CD4-positive, alpha-beta T cell treated with Interleukin-15 for 4 hours (primary cell): ENCODE data around the gene TSPAN10.

Source experiments
- DNase-seq: peaks from one replicate; pipeline ENCODE4 v3.0.0-alpha.2; 2020; ENCODE audit warnings: low spot score

TSPAN10 gene

DNA sequence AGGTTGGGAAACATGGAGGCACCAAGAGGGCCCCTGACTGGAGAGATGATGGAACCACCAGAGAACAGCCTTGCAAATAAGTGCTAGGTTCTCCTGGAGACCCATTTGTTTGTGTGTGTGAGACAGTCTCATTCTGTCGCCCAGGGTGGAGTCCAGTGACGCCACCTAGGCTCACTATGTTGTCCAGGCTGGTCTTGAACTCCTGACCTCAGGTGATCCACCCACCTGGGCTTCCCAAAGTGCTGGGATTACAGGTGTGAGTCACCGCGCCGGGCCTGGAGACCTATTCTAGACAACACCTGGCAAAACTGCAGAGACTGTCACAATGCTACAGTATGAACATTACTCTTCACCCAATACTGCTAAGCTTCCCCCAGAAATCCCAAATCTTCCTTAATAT lies 1.6 kb upstream of the TSPAN10 start:
- no peak for DNase-seq

DNA sequence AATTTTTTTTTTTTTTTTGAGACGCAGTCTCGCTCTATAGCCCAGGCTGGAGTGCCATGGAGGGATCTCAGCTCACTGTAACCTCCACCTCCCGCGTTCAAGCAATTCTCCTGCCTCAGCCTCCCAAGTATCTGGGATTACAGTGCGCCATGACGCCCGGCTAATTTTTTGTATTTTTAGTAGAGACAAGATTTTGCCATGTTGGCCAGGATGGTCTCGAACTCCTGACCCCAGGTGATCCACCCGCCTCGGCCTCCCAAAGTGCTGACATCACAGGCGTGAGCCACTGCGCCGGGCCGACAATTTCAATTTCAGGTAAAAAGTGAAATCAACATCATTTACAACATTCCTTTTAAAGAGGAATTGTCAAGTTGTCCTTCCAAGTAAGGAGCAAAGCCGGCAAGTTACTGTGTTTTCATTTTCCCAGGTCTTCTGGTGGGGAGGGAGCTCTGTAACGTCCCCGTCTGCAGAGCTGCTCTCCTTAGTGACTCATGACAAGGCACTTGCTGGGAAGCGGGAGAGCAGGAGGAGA lies 957 bp upstream of the TSPAN10 start:
- no peak for DNase-seq

DNA sequence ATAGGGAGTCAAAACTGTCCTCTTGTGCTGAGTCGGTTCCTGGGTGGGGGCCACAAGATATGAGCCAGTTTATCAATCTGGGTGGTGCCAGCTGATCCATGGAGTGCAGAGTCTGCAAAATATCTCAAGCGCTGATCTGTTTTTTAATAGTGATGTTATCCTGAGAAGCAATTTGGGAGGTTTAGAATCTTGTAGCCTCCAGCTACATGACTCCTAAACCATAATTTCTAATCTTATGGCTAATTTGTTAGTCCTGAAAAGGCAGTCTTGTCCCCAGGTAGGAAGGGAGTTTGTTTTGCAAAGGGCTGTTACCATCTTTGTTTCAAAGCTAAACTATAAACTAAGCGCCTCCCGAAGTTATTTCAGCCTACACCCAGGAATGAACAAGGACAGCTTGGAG lies 1.7 kb downstream of the TSPAN10 start:
- no peak for DNase-seq

DNA sequence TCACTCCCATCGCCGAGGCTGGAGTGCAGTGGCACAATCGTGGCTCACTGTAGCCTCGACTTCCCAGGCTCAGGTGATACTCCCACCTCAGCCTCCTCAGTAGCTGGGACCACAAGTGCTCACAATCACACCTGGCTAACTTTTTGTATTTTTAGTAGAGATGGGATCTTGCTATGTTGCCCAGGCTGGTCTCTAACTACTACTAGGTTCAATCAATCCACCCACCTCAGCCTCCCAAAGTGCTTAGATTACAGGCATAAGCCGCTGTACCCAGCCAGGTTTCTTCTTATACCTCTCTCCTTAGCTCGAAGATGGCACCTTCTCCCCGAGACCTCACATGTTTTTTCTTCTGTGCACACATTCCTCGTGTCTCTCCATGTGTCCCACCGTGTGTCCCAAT lies 3.0 kb downstream of the TSPAN10 start:
- no peak for DNase-seq

DNA sequence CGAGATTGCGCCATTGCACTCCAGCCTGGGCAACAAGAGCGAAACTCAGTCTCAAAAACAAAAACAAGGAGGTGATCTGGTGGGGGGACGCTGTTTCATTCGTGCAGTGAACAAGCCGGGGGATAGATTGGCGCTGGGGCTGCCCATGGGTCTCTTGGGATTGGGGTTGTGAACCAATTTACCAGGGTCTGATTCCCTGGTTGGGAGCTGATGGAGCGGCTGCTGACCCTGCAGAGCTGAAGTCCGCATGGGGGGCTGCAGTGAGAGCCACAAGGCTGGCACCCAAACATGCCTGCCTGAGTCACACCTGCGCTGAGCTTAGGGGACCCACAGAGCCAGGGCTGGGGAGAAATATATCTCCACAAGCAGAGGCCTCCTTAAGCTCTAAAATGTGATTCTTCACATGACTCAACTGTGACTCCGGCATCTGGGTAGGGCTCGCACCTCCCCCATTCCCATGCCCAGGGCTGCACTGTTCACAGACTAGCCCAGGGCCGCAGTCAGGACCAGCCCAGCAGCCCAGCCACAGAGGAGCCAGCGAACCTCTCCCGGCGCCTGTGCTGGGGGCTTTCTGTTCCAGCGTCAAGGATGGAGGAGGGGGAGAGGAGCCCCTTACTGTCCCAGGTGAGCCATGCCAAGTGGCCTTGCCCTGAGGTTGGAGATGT lies 5.0 kb downstream of the TSPAN10 start:
- DNase-seq: no peak

DNA sequence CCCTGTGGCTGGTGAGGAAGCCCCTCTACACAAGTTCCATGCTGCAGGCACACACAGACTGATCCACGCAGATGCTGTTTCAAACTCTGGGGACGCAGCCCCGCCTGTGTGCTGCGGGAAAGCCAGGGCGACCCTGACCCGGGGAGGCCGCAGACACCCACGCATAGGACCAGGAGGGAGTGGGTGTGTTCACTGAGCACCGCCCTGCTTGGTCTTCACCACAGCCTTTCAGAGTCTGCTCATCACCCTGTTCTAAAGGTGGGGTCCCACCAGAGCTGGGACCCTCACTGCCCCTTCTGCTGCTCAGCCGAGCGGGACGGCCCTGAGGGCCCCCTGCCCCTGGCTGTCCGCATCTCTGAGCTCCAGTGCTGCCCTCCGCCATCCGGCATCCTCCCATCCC lies 7.5 kb downstream of the TSPAN10 start:
- no peak for DNase-seq

DNA sequence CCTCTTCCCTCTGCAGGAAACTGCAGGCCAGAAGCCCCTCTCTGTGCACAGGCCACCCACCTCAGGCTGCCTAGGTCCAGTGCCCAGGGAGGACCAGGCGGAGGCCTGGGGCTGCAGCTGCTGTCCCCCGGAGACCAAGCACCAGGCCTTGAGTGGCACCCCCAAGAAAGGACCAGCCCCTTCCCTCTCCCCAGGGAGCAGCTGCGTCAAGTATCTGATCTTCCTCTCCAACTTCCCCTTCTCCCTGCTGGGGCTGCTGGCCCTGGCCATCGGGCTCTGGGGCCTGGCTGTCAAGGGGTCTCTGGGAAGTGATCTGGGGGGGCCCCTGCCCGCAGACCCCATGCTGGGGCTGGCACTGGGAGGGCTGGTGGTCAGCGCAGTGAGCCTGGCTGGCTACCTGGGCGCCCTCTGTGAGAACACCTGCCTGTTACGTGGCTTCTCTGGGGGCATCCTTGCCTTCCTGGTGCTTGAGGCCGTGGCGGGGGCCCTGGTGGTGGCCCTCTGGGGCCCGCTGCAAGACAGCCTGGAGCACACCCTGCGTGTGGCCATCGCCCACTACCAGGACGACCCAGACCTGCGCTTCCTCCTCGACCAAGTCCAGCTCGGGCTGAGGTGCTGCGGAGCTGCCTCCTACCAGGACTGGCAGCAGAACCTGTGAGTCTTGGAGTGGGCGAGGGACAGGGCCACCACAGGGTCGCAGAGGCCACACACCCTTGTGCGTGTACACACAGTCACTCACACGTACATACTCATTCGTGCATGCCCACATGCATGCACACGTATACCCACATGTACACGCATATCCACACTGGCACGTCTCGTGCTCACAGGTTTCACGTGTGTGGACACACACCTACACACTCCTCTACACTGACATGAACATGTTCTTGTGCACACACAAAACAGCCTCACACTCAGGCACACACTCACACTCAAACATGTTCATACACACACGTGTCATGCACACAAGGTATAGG lies 8.3 kb downstream of the TSPAN10 start:
- DNase-seq: no peak

DNA sequence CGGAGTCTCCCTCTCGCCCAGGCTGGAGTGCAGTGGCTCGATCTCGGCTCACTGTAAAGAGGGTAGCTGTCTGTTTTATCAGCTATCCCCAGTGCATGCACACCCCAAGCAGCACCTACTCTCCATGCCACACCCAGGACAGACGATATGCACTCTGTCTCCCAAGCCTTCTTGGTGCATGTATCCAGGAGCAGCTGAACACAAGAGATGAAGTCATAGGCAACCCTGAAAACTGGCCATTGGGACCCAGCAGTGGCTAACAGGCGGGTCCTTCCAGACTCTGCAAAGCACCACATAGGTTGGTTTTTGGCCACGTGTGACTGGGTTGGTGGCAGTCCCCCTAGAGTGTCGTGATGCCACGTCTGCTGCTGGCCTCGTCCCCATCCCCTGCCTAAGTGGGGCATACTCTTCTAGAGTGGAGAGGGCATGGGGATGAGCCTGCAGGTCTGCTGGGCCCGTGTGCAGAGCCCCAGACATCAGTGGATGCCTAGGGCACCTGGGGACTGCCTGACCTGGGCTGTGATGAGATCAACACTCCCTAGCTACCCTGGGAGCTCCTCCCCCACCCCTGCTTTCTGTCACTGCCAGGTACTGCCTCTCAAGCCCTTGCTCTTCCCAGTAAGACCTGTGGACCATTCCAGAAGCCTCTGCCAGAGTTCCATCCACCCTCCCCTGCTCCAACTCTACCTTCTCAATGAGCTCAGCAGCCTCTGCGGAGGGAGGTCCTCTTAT lies 10.0 kb downstream of the TSPAN10 start:
- DNase-seq: no peak

DNA sequence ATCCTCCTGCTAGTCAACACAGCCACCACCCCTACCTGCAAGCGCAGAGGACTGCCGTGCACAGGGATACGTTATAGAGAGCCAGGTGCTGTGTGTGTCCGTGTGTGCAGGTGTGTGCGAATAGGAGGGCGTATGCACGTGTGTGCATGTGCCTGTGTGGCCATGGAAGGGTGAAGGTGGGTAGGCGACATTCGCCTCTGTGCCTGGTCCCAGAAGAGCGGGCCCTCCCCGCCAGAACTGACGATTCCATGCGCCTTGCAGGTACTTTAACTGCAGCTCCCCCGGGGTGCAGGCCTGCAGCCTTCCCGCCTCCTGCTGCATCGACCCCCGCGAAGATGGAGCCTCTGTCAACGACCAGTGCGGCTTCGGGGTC lies 10.6 kb downstream of the TSPAN10 start:
- no peak for DNase-seq

DNA sequence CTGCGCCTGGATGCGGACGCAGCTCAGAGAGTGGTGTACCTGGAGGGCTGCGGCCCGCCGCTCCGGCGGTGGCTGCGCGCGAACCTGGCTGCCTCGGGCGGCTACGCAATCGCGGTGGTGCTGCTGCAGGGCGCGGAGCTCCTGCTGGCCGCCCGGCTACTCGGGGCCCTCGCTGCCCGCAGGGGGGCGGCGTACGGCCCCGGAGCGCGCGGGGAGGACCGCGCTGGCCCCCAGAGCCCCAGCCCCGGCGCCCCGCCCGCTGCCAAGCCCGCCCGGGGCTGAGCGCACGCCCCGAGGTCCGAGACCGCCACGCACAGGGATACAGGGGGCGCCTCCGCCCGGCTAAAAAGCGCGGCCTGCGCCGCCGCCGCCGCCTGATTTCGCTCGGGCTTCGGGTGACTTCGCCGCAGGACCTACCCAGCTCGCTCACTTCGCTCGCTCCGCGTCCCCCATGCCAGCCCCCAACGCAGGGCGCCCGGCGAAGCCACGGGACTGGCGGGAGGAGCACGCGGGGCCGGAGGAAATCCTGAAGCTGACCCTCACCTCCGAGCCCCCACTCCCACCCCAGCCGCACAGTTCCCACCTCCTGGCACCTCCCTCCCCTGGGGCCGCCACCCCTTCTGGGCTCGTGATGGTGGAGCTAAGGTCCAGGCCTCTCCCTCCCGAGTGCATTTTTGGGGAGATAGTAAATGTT lies 11.2 kb downstream of the TSPAN10 start:
- no peak for DNase-seq

DNA sequence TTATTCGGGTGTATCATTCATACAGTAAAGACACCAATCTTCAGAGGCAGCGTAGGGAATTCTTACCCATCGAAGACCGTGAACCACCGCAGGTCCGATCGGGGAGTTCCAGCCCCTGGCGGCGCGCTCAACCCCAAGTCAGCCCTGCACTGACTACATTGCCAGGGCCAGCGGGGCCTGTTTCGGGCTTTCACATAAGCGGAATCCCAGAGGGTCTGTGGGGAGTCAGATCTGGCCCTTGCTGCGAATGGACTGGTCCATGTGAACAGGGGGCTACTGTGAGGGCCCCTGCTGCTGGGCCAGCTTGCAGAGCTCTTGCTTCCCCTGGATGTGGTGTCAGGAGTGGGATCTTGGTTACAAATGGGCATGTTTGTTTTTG lies 11.7 kb downstream of the TSPAN10 start:
- no peak for DNase-seq

DNA sequence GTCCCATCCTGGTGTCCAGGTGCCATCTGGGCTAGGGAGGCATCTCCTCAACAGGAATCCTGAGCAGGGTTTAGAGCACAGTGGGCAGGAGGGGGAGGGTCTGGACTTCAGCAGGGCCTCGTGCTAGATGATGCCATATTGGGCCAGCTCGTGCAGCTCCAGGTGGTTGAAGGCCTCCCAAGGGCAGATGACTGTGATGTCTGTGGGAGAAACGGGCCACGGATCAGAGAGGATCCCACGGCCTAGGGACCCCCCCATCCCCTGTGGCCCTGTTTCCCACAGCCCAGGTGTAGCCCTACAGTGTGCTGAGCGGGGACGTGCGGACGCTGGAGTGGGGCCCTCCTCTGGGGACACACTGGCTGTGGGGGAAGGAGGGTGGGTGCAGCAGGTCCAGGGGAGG lies 14.0 kb downstream of the TSPAN10 start:
- DNase-seq: no peak

DNA sequence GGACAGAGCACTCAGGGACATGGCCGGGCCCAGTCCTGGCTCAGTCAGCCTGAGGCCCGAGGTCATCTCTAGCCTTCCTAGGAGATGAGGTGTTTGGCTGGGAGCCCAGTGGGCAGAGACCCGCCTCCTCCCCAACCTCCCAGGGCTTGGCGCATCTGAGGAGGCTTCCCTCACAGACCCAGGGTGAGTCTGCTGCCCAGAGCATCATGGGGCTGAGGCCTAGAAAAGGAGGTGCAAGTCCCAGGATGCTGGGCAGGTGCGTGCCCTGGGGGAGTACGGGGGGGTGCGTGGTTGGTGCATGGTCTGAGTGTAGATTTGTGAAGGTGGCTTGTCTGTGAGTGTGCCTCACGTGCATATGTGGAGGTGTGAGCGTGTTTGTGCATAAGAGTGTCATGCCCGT lies 14.7 kb downstream of the TSPAN10 start:
- no peak for DNase-seq

DNA sequence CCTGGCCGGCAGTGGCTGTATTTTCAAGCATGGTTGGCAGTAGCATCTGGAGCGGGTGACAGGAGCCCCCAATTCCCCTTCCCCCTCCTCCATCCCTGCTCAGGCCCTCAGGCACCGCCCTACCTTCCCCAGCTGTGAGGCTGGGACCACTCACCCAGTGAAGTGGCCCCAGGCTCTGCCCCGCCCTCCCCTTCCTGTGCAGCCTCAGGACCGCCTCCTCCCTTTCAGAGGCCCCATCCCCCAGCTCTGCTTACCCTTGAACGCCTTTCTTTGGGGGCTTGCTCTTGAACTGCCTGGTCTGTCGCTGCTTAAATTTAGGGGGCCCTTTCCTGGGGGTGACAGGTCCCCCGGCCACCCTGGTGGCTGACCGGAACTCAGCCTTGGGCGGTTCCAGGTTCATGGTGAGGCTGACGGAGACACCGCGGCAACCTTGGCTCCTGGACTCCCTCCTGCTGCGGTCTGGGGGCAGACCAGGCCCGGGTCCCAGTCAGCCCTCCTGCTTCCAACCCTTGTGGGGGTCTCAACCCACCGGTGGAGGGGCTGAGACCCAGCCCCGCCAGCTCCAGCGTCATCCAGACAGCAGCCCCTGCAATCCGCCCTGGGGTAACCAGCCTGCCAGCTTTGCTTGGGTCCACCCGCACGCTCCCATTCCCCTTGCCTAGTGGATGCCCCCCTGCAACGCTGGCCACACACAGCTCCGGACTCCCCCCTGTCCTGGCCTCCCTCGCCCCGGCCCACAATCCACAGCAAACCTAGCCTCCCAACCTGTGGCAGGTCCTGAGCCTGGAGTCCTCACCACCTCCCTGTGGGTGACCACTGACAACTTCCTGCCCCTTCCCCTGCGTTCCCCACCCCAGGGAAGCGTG lies 16.1 kb downstream of the TSPAN10 start:
- no peak for DNase-seq

DNA sequence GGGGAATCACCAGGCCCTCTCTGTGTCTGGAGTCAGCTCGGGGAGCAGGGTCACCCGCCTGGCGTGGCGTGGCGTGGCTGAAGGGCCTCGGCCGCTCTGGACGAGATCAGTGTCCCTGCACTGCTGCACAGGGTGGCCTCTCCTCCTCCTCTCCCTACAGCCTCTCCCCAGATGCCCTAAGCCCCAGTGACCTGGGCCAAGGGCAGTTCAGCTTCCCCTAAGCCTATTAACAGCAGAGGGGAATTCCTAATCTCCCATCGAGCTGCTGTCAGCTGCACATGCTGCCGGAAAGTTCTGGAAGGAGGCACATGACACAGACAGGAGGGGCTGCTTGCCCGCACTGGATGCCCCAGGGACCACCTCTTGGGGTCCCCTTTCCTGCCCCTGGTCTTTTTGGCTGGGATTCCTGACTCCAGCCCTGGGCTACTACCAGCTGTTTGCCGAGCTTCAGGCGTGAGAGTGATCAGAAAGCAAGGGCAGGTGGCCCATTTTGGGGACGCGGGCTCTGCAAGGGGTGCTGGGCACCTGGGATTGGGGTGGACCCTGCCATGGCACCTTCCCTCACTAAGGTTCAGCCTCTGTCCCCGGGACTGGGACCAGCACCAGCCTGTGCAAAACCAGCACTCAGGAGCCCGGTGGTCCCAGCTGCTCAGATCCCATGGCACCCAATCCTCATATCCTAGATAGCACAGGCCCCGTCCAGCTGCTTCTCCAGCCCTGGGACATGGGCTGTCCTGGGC lies 18.6 kb downstream of the TSPAN10 start:
- DNase-seq: no peak

DNA sequence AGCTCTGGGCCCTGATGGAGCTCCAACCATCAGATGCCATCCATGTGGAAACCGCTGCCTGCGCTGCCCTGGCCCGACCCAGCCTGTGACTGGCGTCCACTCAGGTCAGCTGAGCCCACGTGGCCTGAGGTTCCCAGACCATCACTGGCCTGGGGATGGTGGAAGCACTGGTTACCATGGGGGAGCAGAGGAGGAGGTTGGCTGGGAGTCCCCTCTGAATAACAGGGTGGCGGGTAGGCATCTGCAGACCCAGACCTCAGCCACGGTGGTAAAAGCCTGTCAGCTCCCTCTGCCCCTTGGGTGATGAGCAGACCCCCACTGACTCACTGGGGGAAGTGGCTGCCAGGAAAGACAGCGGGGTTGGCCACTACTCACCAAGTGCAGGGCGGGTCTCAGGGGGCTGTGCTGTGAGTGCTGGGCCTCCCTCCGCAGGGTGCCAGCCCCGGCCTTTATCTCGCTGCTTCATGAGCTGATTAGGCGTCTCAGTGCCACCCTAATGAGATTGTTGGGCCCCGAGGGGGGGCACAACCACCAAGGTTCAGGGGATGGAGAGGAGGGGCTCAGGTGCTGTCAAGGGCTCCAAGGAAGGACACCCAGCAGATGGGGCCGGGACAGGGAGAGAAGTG lies 19.2 kb downstream of the TSPAN10 start, which contains the start of gene PDE6G:
Gene PDE6G, minus strand, starts transcription at position 425 of the 626 bp plus-strand sequence. CDS start 3,237 bp downstream, outside the sequence.
- DNase-seq: no peak

DNA sequence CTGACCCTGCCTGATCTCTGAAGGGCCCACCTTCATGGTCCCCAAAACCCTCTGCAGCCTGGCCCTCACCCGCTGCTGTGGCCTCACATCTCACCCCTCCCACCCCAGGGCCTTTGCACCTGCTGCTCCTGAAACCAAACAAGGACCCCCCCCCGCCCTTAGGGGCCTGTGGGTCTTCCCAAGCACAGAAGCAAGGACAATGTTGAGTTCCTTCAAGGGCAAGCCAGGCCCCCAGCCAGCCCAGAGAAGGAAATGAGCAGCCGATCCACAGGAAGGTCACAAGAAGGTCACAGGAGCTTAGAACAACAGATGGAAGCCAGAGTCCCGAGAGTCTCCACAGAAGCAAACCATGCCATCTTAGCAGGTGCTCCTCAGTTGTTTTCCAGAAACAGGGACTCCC lies 19.8 kb downstream of the TSPAN10 start:
- no peak for DNase-seq

DNA sequence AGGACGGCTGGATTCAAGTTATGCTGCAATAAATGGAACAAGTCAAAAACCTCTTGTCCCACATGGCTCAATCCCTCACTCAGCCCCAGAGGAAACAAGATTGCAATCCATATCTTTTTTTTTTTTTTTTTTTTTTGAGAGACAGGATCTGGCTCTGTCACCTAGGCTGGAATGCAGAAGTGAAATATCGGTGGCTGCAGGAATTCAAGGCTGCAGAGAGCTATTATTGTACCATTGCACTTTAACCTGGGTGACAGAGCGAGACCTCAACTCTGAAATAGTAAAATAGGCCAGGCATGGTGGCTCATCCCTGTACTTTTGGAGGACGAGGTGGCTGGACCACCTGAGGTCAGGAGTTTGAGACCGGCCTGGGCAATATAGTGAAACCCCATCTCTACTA lies 22.0 kb downstream of the TSPAN10 start:
- DNase-seq: no peak

DNA sequence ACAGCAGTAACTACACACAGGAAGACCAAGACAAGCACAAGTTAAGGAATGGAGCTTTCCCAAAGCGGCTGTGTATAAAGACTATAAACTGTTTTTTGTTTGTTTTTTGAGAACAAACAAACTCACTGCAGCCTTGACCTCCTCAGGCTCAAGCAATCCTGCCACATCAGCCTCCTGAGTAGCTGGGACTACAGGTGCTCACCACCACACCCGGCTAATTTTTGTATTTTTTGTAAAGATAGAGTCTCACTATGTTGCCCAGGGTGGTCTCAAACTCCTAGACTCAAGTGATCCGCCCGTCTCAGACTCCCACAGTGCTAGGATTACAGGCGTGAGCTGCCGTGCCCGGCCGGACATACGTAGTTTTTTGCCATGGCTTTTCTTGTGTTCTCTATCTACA lies 23.4 kb downstream of the TSPAN10 start:
- DNase-seq: no peak

DNA sequence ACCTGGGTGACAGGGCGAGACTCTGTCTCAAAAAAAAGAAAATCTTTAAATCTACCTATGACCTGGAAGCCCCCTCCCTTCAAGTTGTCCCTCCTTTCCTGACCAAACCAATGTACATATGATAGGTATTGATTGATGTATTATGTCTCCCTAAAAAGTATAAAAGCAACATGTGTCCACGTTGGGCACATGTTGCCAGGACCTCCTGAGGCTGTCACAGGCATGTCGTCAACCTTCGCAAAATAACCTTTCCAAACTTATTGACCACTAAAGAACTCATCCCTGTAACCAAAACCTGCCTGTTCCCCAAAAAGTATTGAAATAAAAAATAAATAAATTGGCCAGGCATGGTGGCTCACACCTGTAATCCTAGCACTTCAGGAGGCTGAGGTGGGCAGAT lies 25.0 kb downstream of the TSPAN10 start:
- no peak for DNase-seq
